DMS114 treated with DMSO at 0.1 percent for 48 hours (cell line): Measurements from ENCODE around the gene PNMA8C.
"Not testable (repeated sequence)": the region's sequence is repeated elsewhere in the genome, so short reads cannot be mapped to it uniquely, and the experiment has no call there.

Source experiments
- DNase-seq: peaks from one replicate; lab custom pipeline; 2025; ENCODE audit not compliant: unreplicated experiment; lab: John Stamatoyannopoulos, UW

Gene PNMA8C

DNA sequence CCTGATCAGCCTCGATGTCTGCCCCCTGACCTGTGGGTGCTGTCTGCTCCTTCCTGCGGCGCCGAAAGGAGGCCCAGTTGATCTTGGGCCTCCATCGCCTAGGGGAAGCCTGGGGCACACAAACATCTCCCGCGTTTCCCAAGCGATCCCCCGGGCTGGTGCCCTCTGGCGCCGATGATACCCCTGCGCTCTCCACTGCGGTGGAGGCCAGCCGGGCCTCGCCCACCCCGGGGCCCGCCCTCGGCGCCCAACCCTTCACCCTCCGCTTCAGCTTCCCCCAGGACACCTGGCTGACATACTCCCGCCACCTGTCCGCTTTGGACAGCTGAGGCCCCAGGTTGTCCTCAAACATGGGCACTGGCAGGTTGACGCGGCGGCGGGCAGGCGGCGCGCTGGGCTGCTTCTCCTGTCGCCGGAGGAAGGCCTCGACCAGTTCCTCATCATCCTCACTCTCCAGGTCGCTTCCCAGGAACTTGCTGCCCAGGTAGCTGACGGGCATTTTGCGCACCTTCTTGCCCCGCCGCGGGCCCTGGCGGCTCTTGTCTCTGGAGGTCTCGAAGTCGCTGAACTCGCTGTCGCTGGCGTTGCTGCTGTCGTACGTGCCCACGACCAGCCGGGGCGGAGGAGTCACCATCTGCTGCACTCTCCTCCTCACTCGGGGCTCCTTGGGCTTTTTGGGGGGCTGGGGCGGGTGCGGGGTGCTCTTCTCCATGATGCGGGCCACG, 16.6 kb downstream of the PNMA8C start:
- DNase-seq, result no peak

DNA sequence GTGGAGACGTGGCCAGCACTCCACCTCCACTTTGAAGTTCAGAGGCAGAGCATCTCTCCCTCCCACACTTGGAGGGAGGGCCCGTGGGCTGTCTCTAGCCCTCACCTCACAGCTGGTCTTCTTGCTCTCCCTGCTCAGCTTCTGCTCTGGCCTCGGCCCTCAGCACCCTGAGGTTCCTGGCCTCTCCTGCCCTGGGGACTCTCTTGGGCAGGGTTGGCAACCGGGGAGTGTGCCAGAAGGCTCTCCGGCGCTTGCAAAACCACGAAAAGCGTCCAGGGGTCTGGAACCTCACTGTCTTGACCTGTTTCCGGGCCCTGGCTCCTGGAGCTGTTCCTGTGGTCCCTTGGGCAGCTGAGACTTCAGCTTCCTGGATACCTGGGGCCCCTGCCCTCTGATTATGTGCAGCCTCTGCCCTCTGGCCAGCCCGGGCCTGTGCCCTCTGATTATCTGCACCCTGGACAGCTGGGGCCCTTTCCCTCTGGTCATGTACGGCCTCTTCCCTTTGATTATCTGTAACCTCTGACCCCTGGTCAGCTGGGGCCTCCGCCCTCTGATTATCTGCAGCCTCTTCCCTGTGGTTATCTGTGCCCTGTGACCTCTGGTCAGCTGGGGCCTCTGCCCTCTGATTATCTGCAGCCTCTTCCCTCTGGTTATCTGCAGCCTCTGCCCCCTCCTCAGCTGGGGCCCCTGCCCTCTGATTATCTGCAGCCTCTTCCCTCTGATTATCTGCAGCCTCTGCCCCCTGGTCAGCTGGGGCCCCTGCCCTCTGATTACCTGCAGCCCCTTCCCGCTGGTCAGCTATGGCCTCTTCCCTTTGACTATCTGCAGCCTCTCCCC, 17.4 kb downstream of the PNMA8C start:
- no peak for DNase-seq

DNA sequence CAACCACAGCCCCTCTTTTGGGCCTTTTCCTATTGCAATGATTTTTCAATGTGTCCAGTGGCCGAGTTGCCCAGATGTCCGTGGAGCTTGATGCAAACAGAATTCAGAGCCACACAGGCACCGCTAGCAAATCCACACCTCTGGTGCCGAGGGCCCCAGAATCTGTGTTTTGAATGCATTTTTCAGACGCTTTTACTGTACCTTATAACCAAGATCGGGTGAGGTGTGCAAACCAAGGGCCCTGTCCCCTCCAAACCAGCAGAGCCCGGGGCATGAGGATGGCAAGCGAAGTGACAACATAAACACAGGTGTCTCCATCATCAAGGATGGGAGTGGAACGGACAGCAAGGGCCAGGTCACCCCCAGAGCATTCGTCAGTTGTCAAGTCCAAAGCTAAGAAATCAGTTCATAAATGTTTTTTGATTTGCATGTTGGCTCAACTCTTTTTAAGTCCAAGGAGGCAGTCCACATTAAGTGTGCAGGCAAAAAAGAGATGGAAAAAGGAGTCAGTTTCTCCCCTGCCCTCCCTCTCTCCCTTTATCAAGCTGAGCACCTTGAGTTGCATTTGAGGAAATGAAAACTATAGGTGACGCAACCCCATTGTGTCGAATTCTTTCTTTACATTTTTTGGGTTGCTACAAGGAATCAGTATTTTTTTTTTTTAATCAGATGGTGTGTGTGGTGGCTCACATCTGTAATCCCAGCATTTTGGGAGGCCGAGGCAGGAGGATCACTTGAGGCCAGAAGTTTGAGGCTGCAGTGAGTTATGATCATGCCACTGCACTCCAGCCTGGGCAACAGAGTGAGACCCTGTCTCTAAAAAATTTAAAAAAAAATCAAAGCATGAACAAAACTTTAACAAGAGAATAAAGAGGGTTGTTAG, 18.3 kb downstream of the PNMA8C start:
- no peak for DNase-seq

DNA sequence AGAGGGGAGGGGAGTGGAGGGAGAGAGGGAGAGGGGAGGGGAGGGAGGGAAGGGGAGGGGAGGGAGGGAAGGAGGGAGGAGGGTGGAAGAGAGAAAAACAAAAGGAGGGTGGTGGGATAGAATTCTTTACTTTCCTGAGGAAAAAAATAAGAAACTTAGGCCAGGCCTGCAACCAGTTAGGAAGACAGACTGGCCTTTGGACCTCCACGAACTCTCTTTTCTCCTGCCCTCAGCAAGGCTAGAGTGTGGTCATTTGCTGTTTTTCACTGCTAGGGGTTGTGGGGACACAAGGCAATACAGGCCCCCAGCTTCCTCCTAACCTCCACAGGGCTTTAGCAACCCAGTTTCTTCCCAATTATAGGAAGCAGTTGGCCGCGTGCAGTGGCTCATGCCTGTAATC, 19.5 kb downstream of the PNMA8C start:
- DNase-seq, result no peak

DNA sequence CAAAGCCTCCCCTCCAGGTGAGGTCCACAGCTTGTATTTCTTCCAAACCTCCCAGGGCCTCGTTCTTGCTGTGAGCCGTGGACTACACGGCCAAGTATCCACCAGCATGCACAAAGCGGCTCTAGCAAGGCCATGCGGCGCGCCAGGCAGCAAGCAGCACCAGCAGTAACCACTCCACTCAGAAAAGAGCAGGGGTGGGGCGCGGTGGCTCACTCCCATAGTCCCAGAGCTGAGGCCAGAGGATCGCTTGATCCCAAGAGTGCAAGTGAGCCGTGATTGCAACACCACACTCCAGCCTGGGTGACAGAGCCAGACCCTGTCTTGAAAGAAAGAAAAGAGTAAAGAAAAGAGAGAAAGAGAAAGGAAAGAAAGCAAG, 20.1 kb downstream of the PNMA8C start:
- no peak for DNase-seq

DNA sequence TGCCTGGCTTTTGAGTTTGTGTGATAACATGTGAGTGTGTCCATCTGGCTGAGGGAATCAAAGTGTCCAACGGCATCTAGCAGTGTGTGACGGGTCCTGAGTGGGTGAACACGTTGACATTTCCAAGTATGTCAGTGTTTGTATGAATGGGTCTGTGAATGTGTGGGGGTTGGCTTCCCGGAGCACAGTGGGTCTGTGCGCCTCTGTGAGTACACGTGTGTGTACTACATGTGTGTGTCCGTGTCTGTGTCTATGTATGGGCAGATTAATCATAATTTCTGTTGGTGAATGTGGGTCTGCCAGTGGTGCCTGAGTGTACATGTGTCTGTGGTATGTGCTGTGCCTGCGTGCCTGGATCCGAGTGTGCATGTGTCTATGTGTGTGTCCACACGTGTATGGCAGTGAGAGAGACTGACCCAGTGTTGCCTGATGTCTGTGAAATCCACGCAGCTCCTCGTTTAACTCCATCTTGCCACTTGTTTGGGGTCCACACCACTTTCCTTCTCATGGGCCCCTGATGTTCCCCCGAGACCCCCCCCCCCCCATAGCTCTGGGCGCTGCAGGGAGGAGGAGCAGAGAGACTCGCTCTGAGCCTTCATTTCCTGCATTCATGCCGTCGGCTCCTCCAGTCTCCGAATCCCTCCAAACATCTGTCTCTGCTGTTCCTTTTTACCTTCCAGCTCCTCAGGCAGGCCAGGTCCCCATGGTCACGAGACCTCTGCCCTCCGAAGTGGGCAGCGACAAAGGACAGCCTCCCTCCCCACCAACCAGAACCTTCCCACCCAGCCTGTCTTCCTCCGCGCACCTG, 20.7 kb downstream of the PNMA8C start:
- DNase-seq, result no peak

DNA sequence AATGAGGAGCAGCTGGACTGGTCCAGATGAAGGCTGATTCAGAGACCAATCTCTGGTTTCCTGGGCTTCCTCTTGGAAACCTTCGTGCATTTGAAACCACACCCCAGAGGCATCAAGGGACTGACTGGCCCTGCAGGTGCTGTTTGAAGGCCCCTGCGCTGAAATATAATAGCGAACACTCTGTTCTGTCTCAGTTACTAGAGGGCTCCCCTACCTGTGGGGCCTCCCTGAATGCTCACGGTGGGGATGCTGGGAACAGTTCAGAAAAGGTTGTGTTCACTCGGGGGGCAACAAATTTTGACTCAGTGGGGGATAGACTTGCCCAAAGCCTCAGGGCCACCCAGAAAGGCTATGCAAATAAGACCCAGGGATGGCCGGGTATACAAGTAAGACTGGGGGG, 21.8 kb downstream of the PNMA8C start:
- no peak for DNase-seq

DNA sequence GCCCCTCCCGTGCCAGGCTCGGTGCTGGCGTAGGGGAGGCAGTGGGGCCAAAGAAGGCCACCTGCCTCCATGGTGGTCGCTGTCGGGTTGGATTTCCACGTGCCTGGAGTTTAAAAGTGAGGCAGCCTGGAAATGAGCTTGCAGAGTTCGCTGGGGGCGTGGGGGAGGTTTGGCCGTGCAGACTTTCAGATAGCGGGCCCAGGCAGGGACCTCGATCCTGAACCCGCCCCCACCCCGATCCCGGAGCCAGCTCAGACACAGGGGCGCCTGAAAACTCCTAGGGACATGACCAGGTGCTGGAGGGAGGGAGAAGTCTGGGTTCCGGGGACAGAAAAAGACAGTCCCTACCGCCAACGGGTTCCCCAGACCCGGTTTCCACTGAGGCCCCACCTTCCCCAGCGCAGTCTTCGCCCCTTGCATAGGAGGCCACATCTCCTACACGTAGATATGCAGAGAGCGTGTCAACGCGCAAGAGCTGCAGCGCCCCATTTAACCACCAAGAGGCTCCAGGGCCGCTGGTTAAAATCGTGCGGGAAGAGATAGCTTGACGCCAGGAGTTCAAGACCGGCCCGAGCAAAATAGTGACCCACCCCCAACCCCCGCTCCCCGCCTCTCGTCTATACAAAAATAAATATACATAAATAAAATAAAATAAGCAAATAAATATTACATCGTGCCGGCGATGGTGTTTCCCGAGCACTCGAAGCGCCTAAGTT, 23.8 kb downstream of the PNMA8C start:
- DNase-seq, result no peak

DNA sequence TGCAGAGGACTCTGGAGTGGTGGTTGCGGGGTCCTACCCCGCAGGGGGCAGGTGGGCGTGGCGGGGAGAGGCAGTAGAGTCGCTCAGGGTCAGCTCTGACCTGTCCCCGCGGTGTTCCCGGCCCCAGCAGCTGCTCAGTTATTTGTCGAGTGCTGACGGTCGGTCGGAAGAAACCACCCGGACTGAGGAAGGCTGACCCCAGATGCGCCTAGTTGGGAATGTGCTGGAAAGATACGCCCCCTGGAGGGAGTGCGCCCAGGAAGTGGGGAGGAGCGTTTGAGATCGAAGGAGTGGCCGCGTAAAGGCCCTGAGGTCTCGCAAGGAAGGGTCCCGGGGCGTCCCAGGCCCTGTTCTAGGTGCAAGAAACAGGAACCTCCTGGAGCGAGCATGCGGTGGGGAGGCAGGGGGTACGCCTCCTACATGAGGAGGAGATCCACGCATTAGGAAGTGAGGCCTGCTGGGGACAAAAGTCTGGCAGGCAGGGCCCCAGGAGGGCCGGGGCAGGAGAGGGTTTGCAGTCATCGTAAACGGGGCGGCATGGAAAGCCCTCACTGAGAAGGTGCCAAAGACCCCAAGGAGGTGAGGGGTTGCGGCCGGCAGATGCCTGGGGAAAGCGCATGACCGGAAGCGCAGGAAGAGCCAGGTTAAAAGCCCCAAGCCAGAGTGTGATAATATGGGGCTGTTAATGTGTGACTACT, 24.5 kb downstream of the PNMA8C start:
- DNase-seq, result no peak

DNA sequence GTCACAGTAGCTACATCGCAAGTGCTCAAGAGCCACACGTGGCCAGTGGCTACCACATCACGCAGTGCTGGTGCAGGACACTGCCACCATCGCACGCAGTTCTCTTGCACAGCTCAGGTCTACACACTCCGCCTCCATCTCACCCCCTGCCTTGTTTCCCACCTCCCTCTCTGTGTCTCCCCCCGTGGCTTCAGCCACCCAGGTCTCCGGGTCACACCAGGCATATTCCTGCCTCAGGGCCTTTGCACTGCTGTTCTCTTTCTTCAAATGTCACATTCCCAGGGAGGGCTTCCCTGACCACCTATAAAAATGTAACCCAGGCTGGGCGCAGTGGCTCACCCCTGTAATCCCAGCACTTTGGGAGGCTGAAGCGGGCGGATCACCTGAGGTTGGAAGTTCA, 26.0 kb downstream of the PNMA8C start:
- DNase-seq, result no peak

DNA sequence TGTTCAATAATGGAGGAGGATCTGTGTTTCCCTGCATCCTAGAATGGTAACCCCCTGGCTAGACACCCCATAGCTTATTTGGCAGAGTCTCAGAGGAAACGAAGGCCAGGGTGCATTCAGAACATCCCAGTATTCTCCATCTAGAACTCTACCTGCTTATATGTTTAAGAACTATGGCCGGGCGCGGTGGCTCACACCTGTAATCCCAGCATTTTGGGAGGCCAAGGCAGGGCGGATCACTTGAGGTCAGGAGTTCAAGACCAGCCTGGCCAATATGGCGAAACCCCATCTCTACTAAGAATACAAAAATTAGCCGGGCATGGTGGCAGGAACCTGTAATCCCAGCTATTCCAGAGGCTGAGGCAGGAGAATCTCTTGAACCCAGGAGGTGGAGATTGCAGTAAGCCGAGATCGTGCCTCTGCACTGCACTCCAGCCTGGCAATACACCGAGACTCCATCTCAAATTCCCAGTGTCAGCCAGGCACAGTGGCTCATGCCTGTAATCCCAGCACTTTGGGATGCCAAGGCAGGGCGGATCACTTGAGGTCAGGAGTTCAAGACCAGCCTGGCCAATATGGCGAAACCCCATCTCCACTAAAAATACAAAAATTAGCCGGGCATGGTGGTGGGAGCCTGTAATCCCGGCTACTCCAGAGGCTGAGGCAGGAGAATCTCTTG, 30.8 kb downstream of the PNMA8C start:
- not testable (repeated sequence) for DNase-seq

DNA sequence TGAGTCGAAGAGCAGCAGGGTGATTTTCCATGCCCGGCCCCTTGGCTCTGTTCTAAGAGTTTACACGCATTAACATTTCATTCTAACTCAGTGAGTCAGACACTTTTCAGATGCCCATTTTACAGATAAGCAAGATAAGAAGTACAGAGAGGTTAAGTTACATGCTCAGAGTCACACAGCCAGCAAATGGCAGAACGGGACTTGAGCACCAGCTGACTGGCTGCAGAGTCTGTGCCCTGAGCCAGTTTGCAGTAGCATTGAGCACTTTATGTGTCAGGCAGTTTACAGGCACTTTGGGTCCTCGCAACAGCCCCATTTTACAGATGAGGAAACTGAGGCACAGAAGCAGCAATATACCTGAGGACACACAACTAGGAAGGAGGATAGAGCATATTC, 34.3 kb downstream of the PNMA8C start:
- no peak for DNase-seq

DNA sequence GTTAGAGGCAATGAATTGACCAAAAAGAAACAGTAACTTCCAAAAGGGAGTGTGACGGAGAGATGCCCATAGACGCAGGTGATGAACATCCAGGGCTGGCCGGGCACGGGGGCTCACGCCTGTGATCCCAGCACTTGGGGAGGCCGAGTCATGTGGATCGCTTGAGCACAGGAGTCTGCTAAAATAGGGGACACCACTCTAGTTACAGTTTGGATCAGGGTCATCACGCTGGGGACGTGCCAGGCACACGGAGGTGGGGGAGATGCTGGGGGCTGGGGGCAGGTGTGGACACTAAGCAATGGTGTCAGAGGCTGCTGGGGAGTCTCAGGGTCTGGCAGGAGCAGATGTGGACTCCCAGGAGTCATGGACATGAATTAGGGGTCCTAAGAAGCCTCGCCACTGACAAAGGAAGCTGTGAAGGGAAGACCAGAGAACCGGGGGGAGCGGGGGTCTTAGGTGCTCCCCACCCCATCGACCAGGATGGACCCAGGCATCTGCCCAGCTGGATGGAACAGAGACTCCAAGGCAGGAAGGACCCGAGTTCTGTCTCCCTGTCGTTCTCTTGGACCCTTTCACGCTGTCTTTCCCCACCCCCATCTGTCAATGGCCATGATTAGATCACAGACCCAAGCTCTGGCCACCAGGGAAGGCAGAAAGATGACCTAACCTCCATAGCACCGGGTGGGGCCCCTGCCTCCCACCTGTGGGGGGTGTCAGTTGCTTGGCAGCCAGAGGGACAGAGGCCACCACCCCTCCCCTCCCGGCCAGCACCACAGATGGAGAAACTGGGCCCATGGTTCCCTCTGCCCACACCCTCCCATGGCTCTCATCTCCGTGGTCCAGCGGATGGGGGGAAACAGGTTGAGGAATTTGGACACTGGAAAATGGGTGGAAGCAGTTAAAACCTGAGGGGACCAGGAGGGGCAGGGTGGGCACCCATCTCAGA, 35.0 kb downstream of the PNMA8C start:
- DNase-seq, result no peak

DNA sequence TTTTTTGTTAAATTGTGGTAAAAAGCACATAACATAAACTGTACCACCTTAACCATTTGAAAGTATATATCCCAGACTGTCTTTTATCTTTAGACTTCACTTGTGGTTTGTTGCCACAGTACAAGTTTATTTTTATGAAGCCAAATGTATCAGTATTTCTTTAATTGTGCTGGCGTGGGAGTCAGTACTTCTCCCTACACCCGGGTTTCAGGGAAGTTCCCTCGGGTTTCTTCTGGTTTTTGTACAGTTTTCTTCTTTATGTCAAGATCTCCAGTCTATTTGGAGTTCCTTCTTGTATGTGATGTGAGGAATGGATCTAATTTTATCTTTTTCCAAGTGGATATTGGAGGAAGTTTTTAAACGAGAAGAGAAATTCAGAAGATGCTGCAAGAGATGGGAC, 35.9 kb downstream of the PNMA8C start:
- DNase-seq, result no peak

DNA sequence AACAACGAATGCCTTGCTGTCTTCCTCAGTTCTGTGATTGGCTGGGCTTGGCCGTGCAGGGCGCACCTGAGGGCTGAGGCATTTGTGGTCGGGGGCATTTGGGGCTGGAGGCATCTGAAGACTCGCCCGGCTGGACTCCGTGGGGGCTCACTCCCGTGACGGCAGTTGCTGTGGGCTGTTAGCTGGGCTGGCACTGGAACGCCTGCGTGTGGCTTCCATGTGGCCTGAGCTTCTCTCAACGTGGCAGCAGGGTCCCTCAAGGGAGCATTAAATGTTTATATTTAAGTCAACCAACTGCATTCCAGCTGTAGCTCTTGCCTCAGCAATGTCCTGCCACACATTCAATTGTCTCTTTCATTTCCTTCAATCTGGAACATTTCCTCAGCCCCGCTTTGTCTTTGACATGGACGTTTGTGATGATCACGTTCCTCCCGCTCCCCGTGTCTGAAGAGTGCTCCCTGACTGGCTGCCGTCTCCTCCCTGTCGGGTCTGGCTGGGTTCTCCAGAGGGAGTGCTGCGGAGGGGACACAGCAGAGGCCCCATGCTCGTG, 36.4 kb downstream of the PNMA8C start:
- DNase-seq, result no peak

DNA sequence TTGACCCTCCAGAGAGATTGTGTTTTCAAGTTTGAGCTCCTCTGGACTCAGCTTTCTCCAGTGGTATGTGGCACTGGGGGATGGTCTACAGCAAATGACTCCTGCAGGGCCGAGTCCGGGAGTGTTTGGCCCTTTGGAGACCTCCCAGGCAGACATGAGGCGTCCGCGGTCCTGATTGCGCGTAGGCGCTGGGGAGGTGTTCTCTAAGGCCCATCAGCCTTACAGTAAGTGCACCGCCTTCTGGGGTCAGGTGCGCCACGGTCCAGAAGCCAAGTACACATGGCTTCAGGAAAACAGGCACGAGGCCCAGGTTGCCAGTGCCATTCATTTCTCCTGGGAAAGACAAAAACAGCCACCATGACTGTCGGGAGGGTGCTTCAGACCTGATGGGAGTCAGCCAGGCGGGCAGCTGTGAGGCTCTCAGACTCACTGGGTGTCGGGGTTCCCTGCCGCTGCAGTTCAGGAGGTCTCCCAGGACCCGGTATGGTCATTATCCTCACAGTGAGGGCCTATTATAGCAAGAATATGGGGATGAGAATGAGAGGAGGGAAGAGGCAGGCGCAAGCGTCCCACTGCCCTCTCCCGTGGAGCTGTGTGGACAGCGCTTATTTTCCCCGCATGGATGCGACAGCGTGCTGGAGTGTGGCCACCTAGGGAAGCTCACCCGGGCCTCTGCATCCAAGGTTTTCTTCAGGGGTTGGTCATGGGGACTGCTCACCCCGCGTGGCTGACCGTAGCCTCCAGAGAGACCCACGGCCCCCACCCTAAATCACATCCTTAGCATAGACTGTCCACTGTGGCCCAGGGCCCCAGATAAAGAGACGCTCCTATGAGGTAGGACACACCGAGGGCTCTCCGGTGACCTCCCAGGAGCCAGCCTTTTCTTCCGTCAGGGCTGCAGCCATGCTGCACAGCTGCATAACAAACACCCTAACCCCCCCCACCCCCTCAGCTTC, 37.2 kb downstream of the PNMA8C start:
- DNase-seq, result no peak
